Prostate gland (tissue), 2 donors: Measurements from ENCODE around the gene NPR2.

Source experiments
- CTCF ChIP-seq, 4 experiments: fragments of 200-600 bp in 2 of 4; fragments of 450-650 bp in 2 of 4; sonication (generic) in 2 of 4; IDR thresholded peaks; 1 replicate in 3 of 4; 2 replicates in 1 of 4; pipeline ENCODE4 v1.5.1; 2016 to 2019; ENCODE audit warnings: antibody characterized with exemption in 4 of 4, mild to moderate bottlenecking in 2 of 4, moderate library complexity in 2 of 4
- POLR2AphosphoS5 ChIP-seq: sonication (generic); formaldehyde crosslinking; IDR thresholded peaks from one replicate; pipeline ENCODE4 v1.6.1; 2017; ENCODE audit warnings: antibody characterized with exemption

- TF ChIP-seq POLR2AphosphoS5 (peak; percentile 13), CTCF (IDR thresholded peaks at IDR 0.05) (no peak)
Measured at GRCh38 chr9:35760651-35761050, 30.7 kb upstream of the NPR2 start.
